SK-N-SH treated with all-trans-retinoic acid at 6 μM for 48 hours (cell line): Measurements from ENCODE around the gene RIPOR3.

Experiments used
- ARNTL ChIP-seq: fragments of 450-650 bp; formaldehyde crosslinking; IDR thresholded peaks from 2 replicates; pipeline ENCODE4 v1.5.0; 2020; ENCODE audit warnings: low read depth, mild to moderate bottlenecking, moderate library complexity, borderline replicate concordance
- ESRRG ChIP-seq: fragments of 250-450 bp; sonication (Bioruptor Pico); IDR thresholded peaks from 2 replicates; pipeline ENCODE4 v1.6.1; 2021; ENCODE audit warnings: mild to moderate bottlenecking
- SNAI2 ChIP-seq: fragments of 250-450 bp; sonication (Bioruptor Pico); IDR thresholded peaks from 2 replicates; pipeline ENCODE4 v1.5.0; 2020; ENCODE audit warnings: mild to moderate bottlenecking, moderate library complexity
- ZC3H10 ChIP-seq: fragments of 250-450 bp; sonication (Bioruptor Pico); IDR thresholded peaks from 2 replicates; pipeline ENCODE4 v1.5.1; 2021; ENCODE audit warnings: mild to moderate bottlenecking, moderate library complexity
- ZFP3 ChIP-seq: fragments of 250-450 bp; sonication (Bioruptor Pico); IDR thresholded peaks from 2 replicates; pipeline ENCODE4 v1.5.0; 2020; ENCODE audit warnings: mild to moderate bottlenecking, moderate library complexity

DNA sequence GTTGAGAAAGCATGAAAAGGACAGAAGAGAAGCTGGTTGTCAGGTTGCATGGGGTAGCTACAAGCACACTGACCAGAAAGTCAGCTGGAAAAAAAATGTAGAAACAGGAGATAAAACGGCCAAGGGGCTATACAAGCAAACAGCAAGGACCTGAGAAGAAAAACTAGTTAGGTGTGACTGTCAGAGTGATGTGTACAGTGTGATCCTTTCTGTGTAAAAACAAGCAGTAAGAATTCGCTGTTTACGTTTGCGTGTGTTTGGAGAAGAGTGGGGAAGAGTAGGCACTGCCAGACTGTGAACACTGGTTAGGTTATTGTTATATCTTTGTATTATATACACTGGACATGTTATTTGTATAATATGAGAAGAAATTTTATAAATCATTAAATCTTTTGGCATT is 153.1 kb downstream of the RIPOR3 start:
- no peak for TF ChIP-seq ZC3H10 (CRISPR knock-in tag)
- no peak for TF ChIP-seq SNAI2 (CRISPR knock-in tag)
- TF ChIP-seq ARNTL (CRISPR knock-in tag), result no peak
- no peak for TF ChIP-seq ZFP3 (CRISPR knock-in tag)
- TF ChIP-seq ESRRG (CRISPR knock-in tag), result no peak
